ENCODE measurements around the gene PRR35.

Gene PRR35

GRCh38 chr16:560204-560700 is at the start of gene PRR35:
TSS of gene PRR35 (plus strand) at chr16:560394. CDS start at chr16:563295, 2,901 bp downstream.
- DNase-seq: no peak

- no peak for DNase-seq
Measured at GRCh38 chr16:512802-513201, 47.4 kb upstream of the PRR35 start.

- no peak for DNase-seq
Measured at GRCh38 chr16:513950-514349, 46.2 kb upstream of the PRR35 start.

GRCh38 chr16:515175-515938 is 44.8 kb upstream of the PRR35 start:
- no peak for DNase-seq

GRCh38 chr16:515939-516226 is 44.3 kb upstream of the PRR35 start:
- DNase-seq: no peak

- no peak for DNase-seq
Measured at GRCh38 chr16:516301-516700, 43.9 kb upstream of the PRR35 start.

- no peak for DNase-seq
Measured at GRCh38 chr16:518858-519257, 41.3 kb upstream of the PRR35 start.

GRCh38 chr16:519425-519824 is 40.8 kb upstream of the PRR35 start:
- DNase-seq: no peak

- no peak for DNase-seq
Measured at GRCh38 chr16:519841-520687, 40.1 kb upstream of the PRR35 start.

GRCh38 chr16:520847-521246 is 39.3 kb upstream of the PRR35 start:
- no peak for DNase-seq

- DNase-seq: no peak
Measured at GRCh38 chr16:521381-522210, 38.6 kb upstream of the PRR35 start.

- DNase-seq: no peak
Measured at GRCh38 chr16:522320-523096, 37.7 kb upstream of the PRR35 start.

- no peak for DNase-seq
Measured at GRCh38 chr16:523097-523741, 37.0 kb upstream of the PRR35 start.

GRCh38 chr16:524274-525040 is 35.7 kb upstream of the PRR35 start:
- DNase-seq: no peak

- no peak for DNase-seq
Measured at GRCh38 chr16:525123-525519, 35.1 kb upstream of the PRR35 start.

- peak; percentile 16 for DNase-seq
Measured at GRCh38 chr16:525520-526180, 34.5 kb upstream of the PRR35 start.

- no peak for DNase-seq
Measured at GRCh38 chr16:526181-527014, 33.8 kb upstream of the PRR35 start.

- peak; percentile 75 for DNase-seq
Measured at GRCh38 chr16:527015-527903, 32.9 kb upstream of the PRR35 start, which contains the start of gene CAPN15. TSS of gene CAPN15 (plus strand) at chr16:527712. CDS start at chr16:546839, 19,127 bp downstream.
